ENCODE data around the gene PLCB3.

The PLCB3 gene

GRCh38 chr11:64317325-64317960 lies 66.1 kb downstream of the PLCB3 start, which contains the start of gene TRMT112:
TRMT112 (minus strand) TSS chr11:64317559; CDS start chr11:64317526, 33 bp downstream.
- Histone ChIP-seq H3K4me3 (ENCODE audit: low read depth, low read length) (peak within 1 kb of the TSS; percentile 78), H3K9me3 (no peaks in the 10 kb centered on the region), H3K27me3 (no peaks in the 10 kb centered on the region), H3K36me3 (0 out of 2 replicates have a peak, but pooled peaks cover 6% of the 10 kb centered on the region), H3K4me1 (no peaks in the 10 kb centered on the region)
- peak; percentile 85 for DNase-seq
- TF ChIP-seq CTCF (IDR thresholded peaks at IDR 0.05; ENCODE audit: low read depth, low read length) = no peak

- Histone ChIP-seq H3K4me3 (ENCODE audit: low read depth, low read length) (peak within 1 kb of the TSS; percentile 78), H3K9me3 (no peaks in the 10 kb centered on the region), H3K27me3 (no peaks in the 10 kb centered on the region), H3K36me3 (0 out of 2 replicates have a peak, but pooled peaks cover 6% of the 10 kb centered on the region), H3K4me1 (no peaks in the 10 kb centered on the region)
- 0 out of 2 replicates have a peak, but pooled peaks have one; percentile 14 for TF ChIP-seq CTCF (IDR thresholded peaks at IDR 0.05; ENCODE audit: low read depth, low read length)
- peak; percentile 92 for DNase-seq
Measured at GRCh38 chr11:64317961-64318765, 66.8 kb downstream of the PLCB3 start, which contains the start of gene PRDX5. PRDX5 (plus strand) TSS chr11:64318121; CDS start chr11:64318216, 95 bp downstream.

Measured in BE2C (cell line).